Psoas muscle (tissue), 8 donors: ENCODE results near the gene IQCK. TPM values are rescaled to one million over a fixed set of nuclear protein-coding genes. Genes with fewer than 3 reads are reported as not detected.
A peak's percentile ranks its signal among the peaks of the same experiment; 100 is the strongest.

Source experiments
- ATAC-seq, 4 donors: fragments of 200-7000 bp; cut with Tn5 transposase; one replicate each; pipeline ENCODE4 v1.9.1; 2020; ENCODE audit warnings: moderate library complexity in 3 of 4, mild to moderate bottlenecking in 2 of 4
- DNase-seq, 2 donors: peaks; one replicate each; pipeline ENCODE4 v3.0.0-alpha.2; 2020
- H3K27ac ChIP-seq: fragments of 200-600 bp; one replicate; pipeline ENCODE4 v1.8.0; 2022
- H3K27me3 ChIP-seq, 3 donors: fragments of 200-600 bp in 1 of 3; one replicate each; pipeline versions ENCODE4 v1.6.1 to v1.8.0; 2013 to 2022; ENCODE audit warnings: low read length in 2 of 3, mild to moderate bottlenecking in 2 of 3, moderate library complexity in 1 of 3; ENCODE audit not compliant: insufficient read depth in 3 of 3
- H3K36me3 ChIP-seq, 2 donors: fragments of 200-600 bp in 1 of 2; one replicate each; pipeline versions ENCODE4 v1.6.1 to v1.8.0; 2013 to 2022; ENCODE audit warnings: low read depth in 1 of 2, mild to moderate bottlenecking in 1 of 2, moderate library complexity in 1 of 2; ENCODE audit not compliant: insufficient read depth in 1 of 2
- H3K4me1 ChIP-seq: fragments of 200-600 bp; one replicate; pipeline ENCODE4 v1.8.0; 2022
- H3K4me3 ChIP-seq: fragments of 200-600 bp; one replicate; pipeline ENCODE4 v1.8.0; 2022; ENCODE audit warnings: mild to moderate bottlenecking
- H3K9me3 ChIP-seq: fragments of 200-600 bp; one replicate; pipeline ENCODE4 v1.8.0; 2022
- WGBS, 3 donors: extraction: QIAGEN DNeasy Blood & Tissue Kit; methylation state at CpG; one replicate each; pipeline versions ENCODE4 v1.1.6 to v1.1.7; 2013; 5-methylcytosine and 5-hydroxymethylcytosine counted together
- intact Hi-C, 2 donors: fragments of 100-400 bp; cut with DNase I; formaldehyde crosslinking; loops; one replicate each; pipeline versions ENCODE4 v1.11.0 to v1.14.2; 2022
- polyA plus RNA-seq, 3 donors: library from polyadenylated mRNA; stranded (reverse); fragments of 200-250 nt; gene quantifications; one replicate each; pipeline ENCODE4 v1.2.3, GENCODE V29; 2013
- total RNA-seq, 4 donors: library from RNA; stranded (reverse); fragmentation: NEBNext Ultra II Directional in 2 of 4; extraction: Animal tissue kit (Norgen Biotek cat#: 25700) in 2 of 4; gene quantifications; one replicate each; pipeline versions ENCODE4 v1.2.1 to v1.2.4, GENCODE V29; 2021 to 2023
- TF ChIP-seq, protein P1 (sequence below): fragments of 200-600 bp; IDR thresholded peaks from one replicate; pipeline ENCODE4 v1.8.0; 2022; ENCODE audit warnings: antibody characterized with exemption
- donor health status: healthy with polysubstance abuse.
- donor health status: DM: no; HTN: no; CAD: no; lungs with moderate emphysema.
- donor health status: Bipolar disorder and iron deficiency.
- donor health status: healthy.
- donor health status: DM: yes; HTN: yes; CAD: no.
- donor health status: DM: no; HTN: no; CAD: no.
- donor health status: DM: no; HTN: no; CAD: no.
- donor health status: DM: yes; HTN: yes; CAD: no.

IQCK gene
- total and polyA plus RNA-seq, 7 donors = 4.3 to 9.9 (median 6.3) TPM

DNA sequence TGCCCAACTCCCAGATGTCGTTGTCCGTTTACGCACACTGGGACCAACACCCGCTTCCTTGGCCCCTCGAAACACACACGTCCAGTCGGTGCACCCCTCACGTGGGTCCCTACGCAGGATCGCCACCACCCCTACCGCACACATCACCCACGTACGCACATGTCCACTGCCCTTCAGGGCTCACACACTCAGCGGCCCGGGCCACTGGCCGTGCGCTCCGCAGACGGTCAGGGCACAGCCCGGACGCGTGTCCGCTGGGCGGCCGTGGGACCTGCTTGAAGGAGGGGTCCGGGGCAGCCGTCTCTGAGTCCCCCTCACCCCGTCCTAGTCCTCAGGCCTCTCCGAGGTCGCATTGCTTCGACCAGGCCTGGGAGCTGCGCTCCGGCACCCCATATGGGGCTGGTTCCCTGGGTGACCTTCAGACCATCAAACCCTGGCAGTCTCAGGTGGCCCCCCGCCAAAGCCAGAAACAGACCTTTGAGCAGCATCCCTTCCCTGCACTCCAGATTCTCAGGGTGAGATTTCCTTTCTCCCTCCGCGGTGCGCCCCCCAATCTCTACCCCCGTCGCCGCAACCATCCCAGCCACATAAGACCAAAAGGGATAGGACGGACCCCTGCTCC lies 167.5 kb downstream of the IQCK start:
- Histone ChIP-seq H3K9me3 (no peaks in the 10 kb centered on the region), H3K4me1 (peaks cover 17% of the 10 kb centered on the region), H3K27ac (peak overlapping the region; percentile 50), H3K4me3 (peak overlapping the region; percentile 92), H3K27me3 (no peaks in the 10 kb centered on the region), H3K36me3 (peaks cover 0 to 5% of the 10 kb centered on the region in 2 donors)
- intact Hi-C loops = loop anchor here (1.0 to 10.0 kb wide), 5 partner anchors 285 to 901 kb away; partner anchors contain the start of gene TMC7 (in 1 of the 2)
- TF ChIP-seq, protein P1, sequence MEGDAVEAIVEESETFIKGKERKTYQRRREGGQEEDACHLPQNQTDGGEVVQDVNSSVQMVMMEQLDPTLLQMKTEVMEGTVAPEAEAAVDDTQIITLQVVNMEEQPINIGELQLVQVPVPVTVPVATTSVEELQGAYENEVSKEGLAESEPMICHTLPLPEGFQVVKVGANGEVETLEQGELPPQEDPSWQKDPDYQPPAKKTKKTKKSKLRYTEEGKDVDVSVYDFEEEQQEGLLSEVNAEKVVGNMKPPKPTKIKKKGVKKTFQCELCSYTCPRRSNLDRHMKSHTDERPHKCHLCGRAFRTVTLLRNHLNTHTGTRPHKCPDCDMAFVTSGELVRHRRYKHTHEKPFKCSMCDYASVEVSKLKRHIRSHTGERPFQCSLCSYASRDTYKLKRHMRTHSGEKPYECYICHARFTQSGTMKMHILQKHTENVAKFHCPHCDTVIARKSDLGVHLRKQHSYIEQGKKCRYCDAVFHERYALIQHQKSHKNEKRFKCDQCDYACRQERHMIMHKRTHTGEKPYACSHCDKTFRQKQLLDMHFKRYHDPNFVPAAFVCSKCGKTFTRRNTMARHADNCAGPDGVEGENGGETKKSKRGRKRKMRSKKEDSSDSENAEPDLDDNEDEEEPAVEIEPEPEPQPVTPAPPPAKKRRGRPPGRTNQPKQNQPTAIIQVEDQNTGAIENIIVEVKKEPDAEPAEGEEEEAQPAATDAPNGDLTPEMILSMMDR = no peak
- 16 to 21% (median 16%) methylated on average over 38 to 41 of the region's 41 CpGs for WGBS, 3 donors
- DNase-seq (peak; percentile 25 to 56), ATAC-seq (peak; percentile 38 to 45 (median 43))

DNA sequence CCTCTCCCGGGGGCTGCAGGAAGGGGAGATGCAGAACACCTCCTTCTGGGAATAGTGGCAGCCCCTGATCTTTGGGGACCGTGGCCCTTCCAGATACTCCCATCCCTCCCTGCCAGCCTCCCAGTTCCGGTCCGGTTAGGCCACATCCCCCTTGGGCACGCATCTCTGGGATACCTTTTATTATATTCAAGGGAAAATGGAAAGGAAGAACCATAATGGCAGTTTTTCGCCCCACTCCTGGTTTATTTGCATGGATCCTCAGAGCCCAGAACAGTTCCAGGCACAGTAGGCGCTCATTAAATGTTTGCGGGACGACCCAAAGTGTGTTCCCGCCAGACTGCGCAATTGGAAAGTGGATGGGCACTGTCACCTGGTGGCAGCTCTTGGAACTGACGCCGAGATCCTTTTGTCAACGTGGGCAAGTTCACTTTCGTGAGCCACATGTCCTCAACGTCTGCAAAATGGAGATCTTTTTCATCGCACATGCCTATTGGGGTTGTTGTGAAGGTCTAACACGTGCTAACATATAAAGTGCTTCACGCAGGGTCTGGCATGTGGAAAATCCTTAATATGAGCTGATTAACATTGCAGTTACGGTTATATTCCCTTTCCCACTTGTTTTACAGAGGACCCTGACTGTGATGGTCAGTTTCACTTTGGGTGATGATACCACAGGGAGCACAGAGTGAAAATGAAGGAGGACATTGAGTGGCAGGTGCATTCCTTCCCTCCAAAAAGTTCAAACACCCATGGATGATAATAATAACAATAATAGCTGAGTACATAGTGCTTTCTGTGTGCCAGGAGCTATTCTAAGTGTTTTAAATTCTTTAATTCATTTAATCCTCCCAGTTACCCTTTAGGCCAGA lies 168.2 kb downstream of the IQCK start:
- Histone ChIP-seq H3K4me1 (peaks cover 17% of the 10 kb centered on the region), H3K27me3 (no peaks in the 10 kb centered on the region), H3K36me3 (peaks cover 0 to 5% of the 10 kb centered on the region in 2 donors), H3K4me3 (peak overlapping the region; percentile 92), H3K9me3 (no peaks in the 10 kb centered on the region), H3K27ac (no peak overlapping the region)
- DNase-seq (peak; percentile 74 to 85), ATAC-seq (peak; percentile 60 to 66 (median 63))
- intact Hi-C loops = loop anchor here (1.0 to 10.0 kb wide), 5 partner anchors 286 to 902 kb away; partner anchors contain the start of gene TMC7 (in 1 of the 2)
- TF ChIP-seq, protein P1 = peak; percentile 100
- WGBS, 3 donors = 5 to 6% (median 6%) methylated on average over 20 of the region's 20 CpGs

DNA sequence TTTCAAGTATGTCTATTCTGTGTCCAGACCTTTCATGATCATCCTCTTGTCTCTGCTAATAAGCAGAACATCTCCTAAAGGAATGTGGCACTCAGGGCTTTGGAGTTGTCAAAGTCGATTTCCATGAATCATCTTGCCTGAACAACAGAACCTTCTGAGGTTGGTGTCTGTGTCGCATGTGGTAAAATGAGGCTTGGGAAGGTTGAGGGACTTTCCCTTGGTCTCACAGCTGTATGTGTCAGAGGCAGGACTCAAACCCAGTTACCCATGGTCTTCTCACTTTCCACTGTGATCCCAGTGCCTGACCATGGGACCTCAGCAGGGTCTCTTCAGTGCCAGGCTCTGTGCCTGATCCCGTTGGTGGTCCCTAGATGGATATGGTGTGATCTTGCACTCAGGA lies 170.8 kb downstream of the IQCK start:
- TF ChIP-seq, protein P1 = no peak
- ATAC-seq = no peak
- no peak for DNase-seq

DNA sequence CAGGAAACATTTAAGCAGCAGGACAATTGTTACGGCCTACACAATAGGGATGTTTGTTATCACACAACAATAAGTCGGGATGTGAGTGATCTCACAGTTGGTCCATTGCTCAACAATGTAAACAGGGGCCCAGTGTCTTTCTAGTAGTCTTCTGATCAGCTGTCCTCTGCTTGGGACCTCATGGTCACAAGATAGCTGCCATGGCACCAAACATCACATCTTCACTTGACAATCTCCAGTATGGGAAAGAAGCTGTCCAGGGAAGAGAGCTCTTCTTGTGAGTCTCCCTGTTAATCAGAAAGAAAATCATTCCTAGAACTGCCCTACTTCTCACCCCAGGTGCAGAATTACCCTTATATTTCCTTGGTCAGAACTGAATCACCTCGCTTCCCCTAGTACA lies 172.8 kb downstream of the IQCK start:
- H3K27ac ChIP-seq = no peak overlapping the region
- intact Hi-C loops = no loop called here
- DNase-seq = no peak
- ATAC-seq = no peak
- no peaks in the 10 kb centered on the region for H3K9me3 ChIP-seq
- TF ChIP-seq, protein P1 = no peak
- H3K4me1 ChIP-seq = peaks cover 6% of the 10 kb centered on the region
- no peaks in the 10 kb centered on the region for H3K36me3 ChIP-seq
- H3K4me3 ChIP-seq = no peak overlapping the region
- WGBS, 3 donors = 89 to 95% (median 90%) methylated on average over 3 of the region's 3 CpGs
- H3K27me3 ChIP-seq = no peaks in the 10 kb centered on the region

More for the DNA sequence above, 170.8 kb downstream of the IQCK start:
- no peaks in the 10 kb centered on the region for H3K9me3 ChIP-seq
- no peaks in the 10 kb centered on the region for H3K27me3 ChIP-seq
- intact Hi-C loops = loop anchor here in 1 of 2 donors (5.0 to 10.0 kb wide), 2 partner anchors 307 to 904 kb away; partner anchors contain the start of gene TMC7
- no peaks in the 10 kb centered on the region for H3K36me3 ChIP-seq
- H3K4me1 ChIP-seq = peaks cover 7% of the 10 kb centered on the region
- WGBS, 3 donors = 77 to 84% (median 81%) methylated on average over 3 of the region's 3 CpGs
- H3K27ac ChIP-seq = no peak overlapping the region
- H3K4me3 ChIP-seq = no peak overlapping the region
